HG03342 (cell line): ENCODE data around the gene MICAL2.

Experiments used
- ATAC-seq: cut with Tn5 transposase; IDR thresholded peaks from one replicate; pipeline ENCODE4 v1.9.1; 2021; ENCODE audit warnings: mild to moderate bottlenecking, moderate library complexity; ENCODE audit not compliant: unreplicated experiment

The MICAL2 gene

GRCh38 chr11:12241401-12241800 is 131.0 kb downstream of the MICAL2 start:
- no peak for ATAC-seq

- no peak for ATAC-seq
Observed at GRCh38 chr11:12241971-12242672, 131.7 kb downstream of the MICAL2 start.

- no peak for ATAC-seq
Observed at GRCh38 chr11:12242966-12243365, 132.6 kb downstream of the MICAL2 start.

- no peak for ATAC-seq
Observed at GRCh38 chr11:12243486-12243885, 133.1 kb downstream of the MICAL2 start.

- ATAC-seq, result no peak
Observed at GRCh38 chr11:12243911-12244550, 133.6 kb downstream of the MICAL2 start.

GRCh38 chr11:12245091-12245490 is 134.7 kb downstream of the MICAL2 start:
- ATAC-seq, result no peak

GRCh38 chr11:12245549-12246016 is 135.2 kb downstream of the MICAL2 start:
- ATAC-seq, result no peak

GRCh38 chr11:12246147-12246546 is 135.8 kb downstream of the MICAL2 start:
- no peak for ATAC-seq

GRCh38 chr11:12246989-12247388 is 136.6 kb downstream of the MICAL2 start:
- no peak for ATAC-seq

GRCh38 chr11:12247543-12248254 is 137.3 kb downstream of the MICAL2 start:
- no peak for ATAC-seq

- no peak for ATAC-seq
Observed at GRCh38 chr11:12248330-12248729, 137.9 kb downstream of the MICAL2 start.

GRCh38 chr11:12249590-12250260 is 139.3 kb downstream of the MICAL2 start:
- no peak for ATAC-seq

GRCh38 chr11:12251666-12252560 is 141.5 kb downstream of the MICAL2 start:
- no peak for ATAC-seq

- no peak for ATAC-seq
Observed at GRCh38 chr11:12253843-12254281, 143.5 kb downstream of the MICAL2 start.

- ATAC-seq, result no peak
Observed at GRCh38 chr11:12258451-12258850, 148.1 kb downstream of the MICAL2 start.

GRCh38 chr11:12259956-12260355 is 149.6 kb downstream of the MICAL2 start:
- no peak for ATAC-seq

- no peak for ATAC-seq
Observed at GRCh38 chr11:12260731-12261521, 150.5 kb downstream of the MICAL2 start.

- no peak for ATAC-seq
Observed at GRCh38 chr11:12261551-12261950, 151.2 kb downstream of the MICAL2 start.

GRCh38 chr11:12263141-12263693 is 152.8 kb downstream of the MICAL2 start:
- ATAC-seq, result no peak
